Sigmoid colon (tissue), 7 donors: ENCODE measurements around the gene ALG9. TPM values are rescaled to one million over a fixed set of nuclear protein-coding genes. Genes with fewer than 3 reads are reported as not detected.
A peak's percentile ranks its signal among the peaks of the same experiment; 100 is the strongest.

ENCODE experiments used
- DNase-seq: peaks from one replicate; pipeline ENCODE4 v3.0.0-alpha.2; 2019
- H3K27ac ChIP-seq, 4 donors: fragments of 200-600 bp; sonication (generic); one replicate each; pipeline ENCODE4 v1.5.1; 2016 to 2019; ENCODE audit warnings: mild to moderate bottlenecking in 1 of 4
- H3K27me3 ChIP-seq, 3 donors: fragments of 200-600 bp; sonication (generic); one replicate each; pipeline ENCODE4 v1.5.1; 2019; ENCODE audit warnings: mild to moderate bottlenecking in 1 of 3
- H3K36me3 ChIP-seq, 4 donors: fragments of 200-600 bp; sonication (generic); one replicate each; pipeline ENCODE4 v1.5.1; 2016 to 2019
- H3K4me1 ChIP-seq, 4 donors: fragments of 200-600 bp; sonication (generic); one replicate each; pipeline ENCODE4 v1.5.1; 2017 to 2019
- H3K4me3 ChIP-seq, 4 donors: fragments of 200-600 bp; sonication (generic); one replicate each; pipeline ENCODE4 v1.5.1; 2017 to 2019; ENCODE audit warnings: mild to moderate bottlenecking in 2 of 4, moderate library complexity in 1 of 4
- H3K9me3 ChIP-seq, 4 donors: fragments of 200-600 bp in 3 of 4; sonication (generic) in 3 of 4; one replicate each; pipeline versions ENCODE4 v1.5.1 to v1.6.1; 2013 to 2019
- EP300 ChIP-seq, 4 donors: sonication (generic); formaldehyde crosslinking; IDR thresholded peaks; one replicate each; pipeline ENCODE4 v1.6.1; 2017; ENCODE audit warnings: antibody characterized with exemption in 4 of 4
- POLR2A ChIP-seq, 2 donors: fragments of 450-650 bp; IDR thresholded peaks; one replicate each; pipeline ENCODE4 v1.6.1; 2016; ENCODE audit warnings: antibody characterized with exemption in 2 of 2, mild to moderate bottlenecking in 2 of 2, moderate library complexity in 2 of 2
- POLR2AphosphoS5 ChIP-seq, 4 donors: sonication (generic); formaldehyde crosslinking; IDR thresholded peaks; one replicate each; pipeline ENCODE4 v1.6.1; 2017; ENCODE audit warnings: antibody characterized with exemption in 4 of 4
- WGBS, 2 donors: extraction: QIAGEN DNeasy Blood & Tissue Kit; methylation state at CpG; one replicate each; pipeline ENCODE4 v1.1.7; 2013; 5-methylcytosine and 5-hydroxymethylcytosine counted together
- intact Hi-C: fragments of 100-400 bp; cut with DNase I; formaldehyde crosslinking; loops from one replicate; pipeline ENCODE4 v1.15.1; 2023
- polyA plus RNA-seq, 3 donors: library from polyadenylated mRNA; stranded (reverse); fragments of 200-250 nt; gene quantifications; one replicate each; pipeline ENCODE4 v1.2.3, GENCODE V29; 2013
- total RNA-seq, 4 donors: library from RNA; depleted of rRNA; stranded (reverse); fragments of >200 nt; gene quantifications; one replicate each; pipeline ENCODE4 v1.1.0, GENCODE V29; 2016
- TF ChIP-seq, protein P1 (sequence below), 4 experiments: fragments of 450-650 bp in 3 of 4; fragments of 200-600 bp in 1 of 4; IDR thresholded peaks; one replicate each; pipeline ENCODE4 v1.5.1; 2016 to 2019; ENCODE audit warnings: antibody characterized with exemption in 4 of 4, mild to moderate bottlenecking in 3 of 4, moderate library complexity in 2 of 4
- donor health status: healthy with polysubstance abuse.
- donor health status: Bipolar disorder and iron deficiency.
- donor health status: healthy.

Gene ALG9
- total and polyA plus RNA-seq, 7 donors = 6.0 to 40.4 (median 25.5) TPM

DNA sequence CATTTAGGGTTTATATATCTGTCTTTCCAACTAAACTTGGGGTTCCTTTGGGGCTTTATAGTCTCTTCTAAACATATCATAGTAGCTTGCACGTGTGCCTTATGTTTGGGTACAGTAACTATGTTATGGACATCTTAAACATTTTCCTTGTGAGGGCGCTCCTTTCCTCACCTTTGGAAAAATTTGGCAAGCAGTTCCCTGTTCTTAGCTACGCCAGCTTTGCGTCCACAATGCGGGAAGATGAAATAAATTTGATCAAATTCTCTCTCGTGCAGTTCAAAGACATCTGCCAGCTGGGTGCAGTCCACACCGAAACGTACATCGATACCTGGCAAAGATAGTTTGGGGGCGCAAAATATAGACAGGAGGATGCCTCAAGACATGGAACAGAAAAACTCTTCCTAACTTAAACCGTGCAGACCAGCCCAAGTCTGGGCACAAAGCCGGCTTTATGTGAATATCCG, 7.0 kb upstream of the ALG9 start:
- Histone ChIP-seq H3K4me1 (peaks cover 0 to 14% (median 10%) of the 10 kb centered on the region in 4 donors), H3K27me3 (no peaks in the 10 kb centered on the region), H3K36me3 (peaks cover 0 to 9% (median 0%) of the 10 kb centered on the region in 4 donors), H3K27ac (peak overlapping the region; percentile 89 to 97 (median 92)), H3K4me3 (peak overlapping the region; percentile 44 to 65 (median 58)), H3K9me3 (no peaks in the 10 kb centered on the region)
- TF ChIP-seq, protein P1, sequence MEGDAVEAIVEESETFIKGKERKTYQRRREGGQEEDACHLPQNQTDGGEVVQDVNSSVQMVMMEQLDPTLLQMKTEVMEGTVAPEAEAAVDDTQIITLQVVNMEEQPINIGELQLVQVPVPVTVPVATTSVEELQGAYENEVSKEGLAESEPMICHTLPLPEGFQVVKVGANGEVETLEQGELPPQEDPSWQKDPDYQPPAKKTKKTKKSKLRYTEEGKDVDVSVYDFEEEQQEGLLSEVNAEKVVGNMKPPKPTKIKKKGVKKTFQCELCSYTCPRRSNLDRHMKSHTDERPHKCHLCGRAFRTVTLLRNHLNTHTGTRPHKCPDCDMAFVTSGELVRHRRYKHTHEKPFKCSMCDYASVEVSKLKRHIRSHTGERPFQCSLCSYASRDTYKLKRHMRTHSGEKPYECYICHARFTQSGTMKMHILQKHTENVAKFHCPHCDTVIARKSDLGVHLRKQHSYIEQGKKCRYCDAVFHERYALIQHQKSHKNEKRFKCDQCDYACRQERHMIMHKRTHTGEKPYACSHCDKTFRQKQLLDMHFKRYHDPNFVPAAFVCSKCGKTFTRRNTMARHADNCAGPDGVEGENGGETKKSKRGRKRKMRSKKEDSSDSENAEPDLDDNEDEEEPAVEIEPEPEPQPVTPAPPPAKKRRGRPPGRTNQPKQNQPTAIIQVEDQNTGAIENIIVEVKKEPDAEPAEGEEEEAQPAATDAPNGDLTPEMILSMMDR (IDR thresholded peaks at IDR 0.05) = no peak
- TF ChIP-seq POLR2AphosphoS5 (IDR thresholded peaks at IDR 0.05) (no peak), EP300 (IDR thresholded peaks at IDR 0.05) (no peak), POLR2A (IDR thresholded peaks at IDR 0.05) (no peak)
- WGBS, 2 donors = 0 to 1% methylated on average over 13 of the region's 13 CpGs
- intact Hi-C loops = loop anchor here (2.0 to 5.0 kb wide), 4 partner anchors 48 to 209 kb away; partner anchors contain the start of genes DIXDC1, SDHD and TIMM8B
- DNase-seq = no peak

DNA sequence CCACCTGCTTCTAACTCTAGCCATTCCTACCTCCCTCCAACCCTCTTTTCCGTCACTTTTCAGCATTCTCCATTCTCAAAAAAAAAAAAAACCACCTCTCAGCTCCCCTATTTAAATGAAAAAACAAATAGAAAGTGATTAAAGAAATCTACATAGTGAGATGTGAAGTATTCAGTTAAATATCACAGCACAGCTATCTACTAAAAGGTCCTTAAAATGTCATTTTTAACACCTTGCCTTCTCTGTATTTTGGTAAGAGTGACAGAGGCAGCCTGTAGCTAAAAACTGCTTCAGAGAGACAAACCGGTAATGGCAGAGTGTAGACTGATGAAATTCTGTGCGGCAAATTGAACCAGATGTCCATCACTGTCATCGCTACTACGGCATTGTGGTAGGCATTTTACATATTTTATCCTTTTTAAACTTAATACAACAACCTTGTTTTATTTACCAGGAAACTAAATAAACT, 346 bp upstream of the ALG9 start:
- DNase-seq = no peak
- H3K4me1 ChIP-seq = peaks cover 0 to 22% (median 9%) of the 10 kb centered on the region in 4 donors
- H3K4me3 ChIP-seq = peak overlapping the region; percentile 64 to 90 (median 88)
- TF ChIP-seq, protein P1 (IDR thresholded peaks at IDR 0.05) = no peak
- TF ChIP-seq POLR2AphosphoS5 (IDR thresholded peaks at IDR 0.05) (no peak), POLR2A (IDR thresholded peaks at IDR 0.05) (no peak), EP300 (IDR thresholded peaks at IDR 0.05) (no peak)
- H3K36me3 ChIP-seq = peaks cover 0 to 29% (median 6%) of the 10 kb centered on the region in 4 donors
- H3K27me3 ChIP-seq = no peaks in the 10 kb centered on the region
- 53 to 66% methylated on average over 5 of the region's 5 CpGs for WGBS, 2 donors
- intact Hi-C loops = no loop called here
- peak overlapping the region; percentile 83 to 96 (median 93) for H3K27ac ChIP-seq
- H3K9me3 ChIP-seq = no peaks in the 10 kb centered on the region

DNA sequence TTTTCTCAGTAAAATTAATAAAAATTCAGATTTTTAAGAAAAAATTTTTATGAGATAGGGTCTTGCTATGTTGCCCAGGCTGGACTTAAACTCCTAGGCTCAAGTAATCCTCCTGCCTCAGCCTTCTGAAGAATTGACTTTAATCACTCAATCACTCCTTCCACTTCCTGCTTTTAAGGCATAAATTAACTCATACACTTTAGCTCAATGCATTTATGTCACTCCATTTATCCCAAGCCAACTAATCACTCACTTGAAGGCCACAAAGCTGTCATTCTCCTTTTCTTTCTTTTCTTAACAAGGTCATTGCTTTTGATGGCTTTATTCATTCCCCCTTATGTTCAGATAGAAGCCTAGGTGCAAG, 877 bp downstream of the ALG9 start:
- Histone ChIP-seq H3K27ac (peak overlapping the region; percentile 83 to 96 (median 93)), H3K27me3 (no peaks in the 10 kb centered on the region), H3K36me3 (peaks cover 0 to 38% (median 8%) of the 10 kb centered on the region in 4 donors), H3K9me3 (no peaks in the 10 kb centered on the region), H3K4me1 (peaks cover 0 to 22% (median 9%) of the 10 kb centered on the region in 4 donors), H3K4me3 (peak overlapping the region; percentile 64 to 90 (median 88))
- intact Hi-C loops = no loop called here
- TF ChIP-seq EP300 (IDR thresholded peaks at IDR 0.05) = no peak
- no peak for TF ChIP-seq POLR2A (IDR thresholded peaks at IDR 0.05)
- no peak for TF ChIP-seq POLR2AphosphoS5 (IDR thresholded peaks at IDR 0.05)
- TF ChIP-seq, protein P1 (IDR thresholded peaks at IDR 0.05) = no peak
- DNase-seq = no peak

DNA sequence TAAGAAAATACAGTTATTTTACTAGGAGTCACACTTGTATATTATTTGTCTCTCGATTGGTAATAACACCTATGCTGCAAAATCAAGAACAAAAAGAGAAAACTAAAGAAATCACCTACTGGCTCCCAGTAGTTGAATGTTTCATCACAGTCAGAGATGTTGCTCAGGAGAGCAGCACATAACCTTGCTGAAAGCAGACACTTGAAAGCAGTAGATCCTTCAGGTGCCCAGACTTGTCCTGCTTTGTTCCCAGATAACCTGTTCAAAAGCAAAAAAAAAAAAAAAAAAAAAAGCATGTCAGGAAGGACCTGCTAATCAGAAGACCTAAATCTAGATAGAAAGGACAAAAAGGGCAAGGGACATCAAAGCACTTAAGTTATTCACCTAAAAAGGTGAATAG, 1.3 kb downstream of the ALG9 start:
- peaks cover 0 to 40% (median 9%) of the 10 kb centered on the region in 4 donors for H3K36me3 ChIP-seq
- intact Hi-C loops = no loop called here
- H3K27me3 ChIP-seq = no peaks in the 10 kb centered on the region
- DNase-seq = no peak
- H3K4me1 ChIP-seq = peaks cover 0 to 22% (median 9%) of the 10 kb centered on the region in 4 donors
- TF ChIP-seq, protein P1 (IDR thresholded peaks at IDR 0.05) = no peak
- TF ChIP-seq EP300 (IDR thresholded peaks at IDR 0.05) = no peak
- no peak for TF ChIP-seq POLR2AphosphoS5 (IDR thresholded peaks at IDR 0.05)
- TF ChIP-seq POLR2A (IDR thresholded peaks at IDR 0.05) = no peak
- H3K9me3 ChIP-seq = no peaks in the 10 kb centered on the region
- peak overlapping the region in 1 of 4 donors; percentile 90 for H3K27ac ChIP-seq
- 90 to 95% methylated on average over 1 of the region's 1 CpG for WGBS, 2 donors
- H3K4me3 ChIP-seq = peak overlapping the region in 2 of 4 donors; percentile 90

DNA sequence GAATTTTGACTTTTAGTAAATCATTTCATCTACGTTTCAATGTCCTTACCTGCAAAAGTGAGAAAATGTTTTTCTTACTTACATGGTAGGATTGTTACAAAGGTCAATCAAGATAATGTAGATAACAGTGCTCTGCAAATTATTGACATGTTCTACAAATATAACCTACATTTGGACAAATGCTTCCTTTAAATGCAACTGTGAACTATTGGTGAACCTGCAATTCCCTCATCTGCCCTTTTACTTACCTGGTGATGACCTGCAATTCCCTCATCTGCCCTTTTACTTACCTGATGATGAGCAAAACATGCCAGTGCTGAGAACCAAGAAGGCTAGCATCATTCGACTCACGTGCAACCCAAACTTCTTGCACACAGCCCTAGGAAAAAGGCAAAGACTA, 11.1 kb downstream of the ALG9 start:
- Histone ChIP-seq H3K36me3 (peaks cover 5 to 89% (median 38%) of the 10 kb centered on the region in 4 donors), H3K9me3 (no peaks in the 10 kb centered on the region), H3K27ac (no peak overlapping the region), H3K27me3 (no peaks in the 10 kb centered on the region), H3K4me1 (no peaks in the 10 kb centered on the region), H3K4me3 (no peak overlapping the region)
- no peak for DNase-seq
- WGBS, 2 donors = 56 to 86% methylated on average over 3 of the region's 3 CpGs
- intact Hi-C loops = no loop called here
- TF ChIP-seq POLR2A (IDR thresholded peaks at IDR 0.05) (no peak), EP300 (IDR thresholded peaks at IDR 0.05) (no peak), POLR2AphosphoS5 (IDR thresholded peaks at IDR 0.05) (no peak)
- TF ChIP-seq, protein P1 (IDR thresholded peaks at IDR 0.05) = no peak
